GM18951 (cell line): Measurements from ENCODE around the gene DIRAS1.

Experiments used
- POLR2A ChIP-seq: IDR thresholded peaks from 4 replicates; pipeline ENCODE4 v1.6.1; 2011; ENCODE audit warnings: mild to moderate bottlenecking; ENCODE audit not compliant: insufficient read length, insufficient read depth; ENCODE audit errors: extremely low read depth
- in situ Hi-C: fragments of 300-500 bp; cut with MboI; formaldehyde crosslinking; loops from one replicate; pipeline ENCODE4 v1.12.0; 2022; ENCODE audit warnings: low sequenced_read_pairs, mixed read lengths, inconsistent platforms; ENCODE audit not compliant: unreplicated experiment

Gene DIRAS1

GRCh38 chr19:2747349-2747748, 26.2 kb upstream of the DIRAS1 start:
- in situ Hi-C loops, result loop anchor here (5.0 kb wide), 1 partner anchor 100 kb away; no protein-coding TSS in a partner anchor

DNA sequence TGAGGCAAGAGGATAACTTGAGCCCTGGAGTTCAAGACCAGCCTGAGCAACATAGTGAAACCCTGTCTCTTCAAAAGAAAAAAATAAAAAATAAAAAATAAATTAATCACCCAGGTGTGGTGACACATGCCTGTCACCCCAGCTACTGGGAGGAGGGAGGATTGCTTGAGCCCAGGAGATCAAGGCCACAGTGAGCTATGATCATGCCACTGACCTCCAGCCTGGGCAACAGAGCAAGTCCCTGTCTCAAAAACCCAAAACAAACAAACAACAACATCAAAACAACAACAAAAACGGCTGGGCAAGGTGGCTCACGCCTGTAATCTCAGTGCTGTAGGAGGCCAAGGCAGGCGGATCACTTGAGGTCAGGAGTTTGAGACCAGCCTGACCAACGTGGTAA, 22.9 kb upstream of the DIRAS1 start:
- in situ Hi-C loops, result no loop called here
- no peak for TF ChIP-seq POLR2A

More at GRCh38 chr19:2747349-2747748, 26.2 kb upstream of the DIRAS1 start:
- no peak for TF ChIP-seq POLR2A

- in situ Hi-C loops, result no loop called here
- TF ChIP-seq POLR2A, result no peak
Observed at GRCh38 chr19:2743099-2743498, 21.9 kb upstream of the DIRAS1 start.

GRCh38 chr19:2740314-2740656, 19.1 kb upstream of the DIRAS1 start:
- in situ Hi-C loops, result no loop called here
- TF ChIP-seq POLR2A, result no peak

- in situ Hi-C loops, result no loop called here
- peak; percentile 76 for TF ChIP-seq POLR2A
Observed at GRCh38 chr19:2739602-2740313, 18.6 kb upstream of the DIRAS1 start, which contains the start of gene SLC39A3. TSS of gene SLC39A3 (minus strand) at chr19:2740017. CDS start at chr19:2737257, 2,760 bp downstream.

GRCh38 chr19:2736550-2737190, 15.5 kb upstream of the DIRAS1 start:
- no peak for TF ChIP-seq POLR2A
- in situ Hi-C loops, result no loop called here

- TF ChIP-seq POLR2A, result no peak
- in situ Hi-C loops, result no loop called here
Observed at GRCh38 chr19:2735374-2735773, 14.2 kb upstream of the DIRAS1 start.

GRCh38 chr19:2734589-2735288, 13.6 kb upstream of the DIRAS1 start:
- no peak for TF ChIP-seq POLR2A
- in situ Hi-C loops, result no loop called here

DNA sequence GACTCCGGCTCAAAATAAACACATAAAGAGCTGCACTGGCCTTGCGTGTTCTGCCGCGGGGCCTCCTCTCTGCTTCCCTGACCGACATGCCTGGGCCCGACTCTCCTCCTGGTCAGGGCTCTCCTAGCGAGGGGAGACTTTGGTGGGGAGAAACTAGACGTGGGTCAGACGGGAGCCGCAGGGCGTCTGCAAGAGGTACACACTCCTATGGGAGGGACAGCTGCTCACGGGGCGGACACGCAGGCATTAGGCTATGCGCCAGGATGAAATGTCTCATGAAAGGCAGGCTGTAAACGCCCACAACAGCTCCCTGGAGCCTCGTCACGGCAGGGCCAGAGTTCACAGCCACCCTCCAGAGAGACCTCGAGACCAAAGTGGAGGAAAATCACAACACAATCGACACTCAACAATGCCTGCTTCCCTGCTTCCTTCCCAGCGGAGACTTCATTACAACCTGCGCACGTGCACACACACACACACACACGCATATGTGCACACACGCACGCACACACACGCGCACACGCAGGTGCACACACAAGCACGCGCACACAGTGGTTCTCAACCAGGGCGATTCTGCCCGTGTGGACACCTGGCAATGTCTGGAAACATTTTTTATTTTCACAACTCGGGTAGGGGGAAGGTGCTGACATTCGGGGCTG, 12.9 kb upstream of the DIRAS1 start:
- TF ChIP-seq POLR2A, result no peak
- in situ Hi-C loops, result no loop called here

DNA sequence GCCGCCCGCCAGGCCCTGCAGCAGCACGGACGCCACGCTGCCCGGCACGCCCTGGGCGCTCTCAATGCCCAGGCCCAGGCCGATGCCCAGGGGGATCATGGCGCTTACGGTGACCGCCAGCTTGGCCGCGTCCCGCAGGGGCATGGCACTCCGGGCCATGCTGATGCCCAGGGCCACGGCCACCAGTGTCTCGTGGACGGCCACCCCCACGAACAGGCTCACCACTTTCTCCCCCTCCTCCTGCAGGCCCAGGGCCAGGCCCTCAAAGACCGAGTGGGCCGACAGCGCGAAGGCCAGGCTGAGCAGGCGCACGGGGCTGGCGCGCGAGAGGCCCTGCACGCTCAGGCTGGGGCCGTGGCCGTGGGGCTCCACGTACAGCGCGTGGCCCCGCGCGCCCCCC, 11.7 kb upstream of the DIRAS1 start:
- in situ Hi-C loops, result no loop called here
- no peak for TF ChIP-seq POLR2A

DNA sequence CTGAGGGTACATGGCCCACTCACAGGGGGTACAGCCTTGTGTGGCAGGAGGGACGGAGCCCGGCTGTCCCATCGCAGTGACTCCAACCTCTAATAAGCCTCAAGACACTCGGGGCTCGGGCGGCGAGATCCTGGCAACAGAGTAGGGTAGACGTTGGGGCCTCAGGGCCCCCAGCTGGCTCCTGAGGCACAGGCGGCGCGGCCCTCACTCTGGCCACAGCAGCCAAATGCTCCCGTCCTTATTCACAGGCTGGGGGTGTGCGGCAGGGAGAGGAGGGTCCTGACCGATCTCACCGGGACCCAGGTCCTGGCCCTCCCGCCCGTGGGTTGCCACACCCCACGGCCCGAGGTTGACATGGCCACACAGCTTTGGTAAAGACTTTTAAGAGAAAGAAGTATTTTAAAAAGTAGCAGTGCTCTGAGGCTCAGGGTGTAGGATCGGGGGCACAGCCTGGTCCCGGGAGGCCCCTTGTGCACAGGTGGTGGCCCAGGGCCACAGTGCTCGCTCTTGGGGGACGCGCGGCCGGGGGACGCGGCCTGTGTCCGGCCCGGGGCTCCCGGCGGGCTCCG, 11.1 kb upstream of the DIRAS1 start:
- TF ChIP-seq POLR2A, result no peak
- in situ Hi-C loops, result no loop called here

DNA sequence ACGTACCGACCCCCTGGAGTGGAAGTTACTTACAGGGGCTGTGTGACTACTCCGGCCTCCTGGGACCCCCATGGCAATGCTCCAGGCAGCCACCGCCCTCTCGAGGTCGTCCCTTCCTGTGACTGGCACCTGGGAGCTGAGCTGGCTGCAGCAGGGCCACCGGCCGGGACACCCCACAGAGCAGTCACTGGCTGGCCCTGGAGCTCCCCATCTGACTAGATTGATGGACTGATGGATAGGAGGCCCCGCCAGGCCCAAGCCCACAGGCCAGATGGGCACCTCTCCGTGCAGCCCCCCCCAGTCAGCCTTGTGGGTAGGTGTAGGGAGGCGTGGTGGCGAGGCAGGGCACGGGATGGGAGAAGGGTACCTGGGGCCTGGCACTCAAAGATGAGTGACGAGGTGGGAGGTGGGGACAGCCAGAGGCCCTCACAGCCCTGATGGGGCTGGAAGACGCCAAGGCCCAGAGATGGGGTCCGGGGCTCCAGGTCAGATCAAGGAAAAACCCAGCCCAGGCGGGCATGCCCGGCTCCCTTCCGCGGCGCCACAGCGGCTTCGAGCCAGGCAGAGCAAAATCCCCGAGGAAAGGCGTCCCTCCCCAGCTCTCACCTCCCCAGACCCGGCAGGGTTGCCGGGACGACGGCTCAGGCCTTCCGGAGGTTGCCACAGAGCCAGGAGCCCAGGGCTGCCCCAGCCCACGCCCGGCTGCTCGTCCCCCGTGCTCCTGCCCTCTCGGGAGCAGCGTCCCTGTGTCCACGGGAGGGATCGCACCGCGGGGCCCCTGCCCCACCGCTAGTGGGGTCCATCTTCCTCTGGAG, 10.2 kb upstream of the DIRAS1 start:
- in situ Hi-C loops, result no loop called here
- TF ChIP-seq POLR2A, result no peak
